Measurements from ENCODE around the gene MOBP. TPM values are rescaled to one million over a fixed set of nuclear protein-coding genes. Genes with fewer than 3 reads are reported as not detected.

MOBP gene
- total RNA-seq, 1 donor from 2014 or later, result not detected

- no peak overlapping the region for H3K4me3 ChIP-seq
- no peak overlapping the region for H3K27ac ChIP-seq
Measured at GRCh38 chr3:39476783-39477182, 9.3 kb downstream of the MOBP start.

DNA sequence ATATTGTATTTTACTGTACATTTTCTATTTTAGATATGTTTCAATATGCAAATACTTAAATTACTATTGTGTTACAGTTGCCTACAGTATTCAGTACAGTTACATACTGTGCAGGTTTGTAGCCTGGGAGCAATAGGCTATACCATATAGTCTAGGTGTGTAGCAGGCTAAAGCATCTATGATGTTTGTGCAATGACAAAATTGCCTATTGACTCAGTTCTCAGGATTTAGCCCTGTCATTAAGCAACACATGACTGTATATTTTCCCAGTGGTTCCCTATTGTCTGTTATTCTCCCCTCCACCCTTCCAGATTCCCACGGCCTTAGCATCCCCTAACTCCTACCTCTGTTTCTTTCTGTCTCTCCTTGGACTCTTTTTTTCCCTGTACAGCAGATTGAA, 10.7 kb downstream of the MOBP start:
- no peak overlapping the region for H3K4me3 ChIP-seq
- no peak for TF ChIP-seq CTCF (IDR thresholded peaks at IDR 0.05)
- intact Hi-C loops (cut with DNase I), result no loop called here

More at GRCh38 chr3:39476783-39477182, 9.3 kb downstream of the MOBP start:
- intact Hi-C loops (cut with DNase I), result no loop called here
- no peak for TF ChIP-seq CTCF (IDR thresholded peaks at IDR 0.05)
- no peaks in the 10 kb centered on the region for H3K4me1 ChIP-seq
- no peaks in the 10 kb centered on the region for H3K27me3 ChIP-seq
- H3K36me3 ChIP-seq, result no peaks in the 10 kb centered on the region
- peaks cover 3 to 8% of the 10 kb centered on the region in 2 donors for H3K9me3 ChIP-seq
- no peak for DNase-seq (ENCODE audit: low spot score in 2 of 2)

DNA sequence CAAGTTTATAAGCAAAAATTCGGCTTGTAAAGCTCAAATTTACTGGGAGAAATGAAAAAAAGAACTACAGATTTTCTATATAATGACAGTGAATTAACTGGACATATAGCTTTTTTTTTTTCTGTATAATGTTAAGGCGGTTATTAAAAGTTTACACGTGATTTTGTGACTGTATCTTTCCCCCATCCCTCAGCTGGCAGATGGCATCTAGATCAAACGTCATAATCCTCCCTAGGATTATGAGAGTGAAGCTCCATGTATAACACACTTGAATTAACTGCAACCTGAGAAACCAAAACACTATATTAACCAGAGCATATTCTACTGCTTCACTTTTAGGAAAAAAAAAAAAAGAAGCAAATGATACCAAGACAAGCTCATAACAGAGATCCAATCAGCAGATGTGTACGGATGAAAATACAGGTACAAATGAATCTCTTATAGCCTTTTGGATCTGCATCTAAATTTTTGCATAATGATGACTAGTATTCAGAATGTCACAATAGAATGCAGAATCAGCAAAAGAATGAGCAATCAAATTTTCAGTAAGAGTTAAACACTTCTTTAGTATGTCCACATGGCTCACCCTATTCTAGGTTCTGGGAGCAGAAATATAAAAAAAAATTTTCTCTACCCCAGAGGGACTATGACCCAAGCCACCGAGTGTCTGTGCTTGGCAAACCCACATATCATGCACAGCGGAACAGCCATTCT, 12.4 kb downstream of the MOBP start:
- H3K27me3 ChIP-seq, result no peaks in the 10 kb centered on the region
- H3K9me3 ChIP-seq, result peaks cover 3 to 8% of the 10 kb centered on the region in 2 donors
- no peak overlapping the region for H3K4me3 ChIP-seq
- intact Hi-C loops (cut with DNase I), result no loop called here
- no peaks in the 10 kb centered on the region for H3K36me3 ChIP-seq
- no peaks in the 10 kb centered on the region for H3K4me1 ChIP-seq
- H3K27ac ChIP-seq, result no peak overlapping the region
- TF ChIP-seq CTCF (IDR thresholded peaks at IDR 0.05), result no peak
- no peak for DNase-seq (ENCODE audit: low spot score in 2 of 2)

More for the DNA sequence above, 10.7 kb downstream of the MOBP start:
- H3K27ac ChIP-seq, result no peak overlapping the region
- no peak for DNase-seq (ENCODE audit: low spot score in 2 of 2)
- H3K9me3 ChIP-seq, result peaks cover 3 to 8% of the 10 kb centered on the region in 2 donors
- no peaks in the 10 kb centered on the region for H3K27me3 ChIP-seq
- no peaks in the 10 kb centered on the region for H3K4me1 ChIP-seq
- H3K36me3 ChIP-seq, result no peaks in the 10 kb centered on the region

DNA sequence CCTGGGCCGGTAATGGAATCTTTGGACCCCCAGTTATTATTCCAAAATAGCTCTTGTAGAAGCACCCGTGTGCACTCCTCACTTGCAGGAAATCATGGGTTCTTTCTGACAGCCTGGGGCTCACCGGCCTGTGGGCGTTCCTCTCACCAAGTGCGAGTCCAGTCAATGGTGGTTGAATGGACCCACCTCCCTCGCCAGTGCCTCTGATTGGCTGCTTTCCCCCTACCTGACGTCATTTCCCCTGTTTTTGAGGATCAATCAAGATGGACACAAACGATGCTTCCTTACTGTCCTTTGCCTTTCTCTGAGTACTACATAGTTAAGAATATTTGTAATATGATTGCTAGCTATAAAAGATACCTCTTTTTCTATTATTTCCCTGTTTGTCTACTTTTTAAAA, 18.1 kb downstream of the MOBP start:
- Histone ChIP-seq H3K4me1 (no peaks in the 10 kb centered on the region), H3K27ac (no peak overlapping the region), H3K36me3 (no peaks in the 10 kb centered on the region), H3K4me3 (no peak overlapping the region), H3K9me3 (no peaks in the 10 kb centered on the region), H3K27me3 (no peaks in the 10 kb centered on the region)
- TF ChIP-seq CTCF (IDR thresholded peaks at IDR 0.05), result no peak
- DNase-seq (ENCODE audit: low spot score in 2 of 2), result no peak
- intact Hi-C loops (cut with DNase I), result no loop called here

- DNase-seq (ENCODE audit: low spot score in 2 of 2), result no peak
- no peaks in the 10 kb centered on the region for H3K9me3 ChIP-seq
- intact Hi-C loops (cut with DNase I), result no loop called here
- H3K4me1 ChIP-seq, result no peaks in the 10 kb centered on the region
- no peaks in the 10 kb centered on the region for H3K36me3 ChIP-seq
- no peaks in the 10 kb centered on the region for H3K27me3 ChIP-seq
- no peak overlapping the region for H3K27ac ChIP-seq
- no peak overlapping the region for H3K4me3 ChIP-seq
- TF ChIP-seq CTCF (IDR thresholded peaks at IDR 0.05), result no peak
Measured at GRCh38 chr3:39491014-39491413, 23.5 kb downstream of the MOBP start.

Measured in ascending aorta (tissue), 2 donors.